GM11168 (cell line): ENCODE data around the gene LRP2BP.
"Not testable (repeated sequence)": the region's sequence is repeated elsewhere in the genome, so short reads cannot be mapped to it uniquely, and the experiment has no call there.

Experiments
- in situ Hi-C: fragments of 300-500 bp; cut with MboI; formaldehyde crosslinking; loops from one replicate; pipeline ENCODE4 v1.12.0; 2022; ENCODE audit warnings: low sequenced_read_pairs; ENCODE audit not compliant: unreplicated experiment

The LRP2BP gene

GRCh38 chr4:185332575-185333464, 62.9 kb downstream of the LRP2BP start:
- in situ Hi-C loops = no loop called here

GRCh38 chr4:185329879-185330510, 65.7 kb downstream of the LRP2BP start:
- in situ Hi-C loops = not testable (repeated sequence)

- in situ Hi-C loops = no loop called here
These were observed 67.1 kb downstream of the LRP2BP start for GRCh38 chr4:185328586-185328985.

- in situ Hi-C loops = not testable (repeated sequence)
These were observed 70.0 kb downstream of the LRP2BP start for GRCh38 chr4:185325721-185326120.

DNA sequence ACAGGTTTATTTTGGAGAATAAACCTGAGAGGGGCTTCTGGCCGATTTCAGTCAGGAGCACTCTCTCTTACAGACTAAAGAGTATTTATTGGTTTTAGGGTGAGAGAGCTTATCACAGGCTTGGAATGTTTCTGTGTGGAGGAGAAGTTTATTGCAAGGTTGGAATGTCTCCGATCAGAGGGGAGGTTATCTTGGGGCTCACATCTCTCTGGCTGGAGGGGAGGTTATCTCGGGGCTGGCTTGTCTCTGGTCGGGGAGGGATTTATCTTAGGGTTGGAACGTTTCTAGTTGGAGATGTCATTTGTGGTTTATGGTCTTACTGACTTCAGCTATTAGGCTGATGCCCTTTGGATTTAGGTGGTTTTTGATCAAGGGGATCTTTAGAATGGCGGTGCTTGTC, 71.4 kb downstream of the LRP2BP start:
- in situ Hi-C loops = not testable (repeated sequence)

DNA sequence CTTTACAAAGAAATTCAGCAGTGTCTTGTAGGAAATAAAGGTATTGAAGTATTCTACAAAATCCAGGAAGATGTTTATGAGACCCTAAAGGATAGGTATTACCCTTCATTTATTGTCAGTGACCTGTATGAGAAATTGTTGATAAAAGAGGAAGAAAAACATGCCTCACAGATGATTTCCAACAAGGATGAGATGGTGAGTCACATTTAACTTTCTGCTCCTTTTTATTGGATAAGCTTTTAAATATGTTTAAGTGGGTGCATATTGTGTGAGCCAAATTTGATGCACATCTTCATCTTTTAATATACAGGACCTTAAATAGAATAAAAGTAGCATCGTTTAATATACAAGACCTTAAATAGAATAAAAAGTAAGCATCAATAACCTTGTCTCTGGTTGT, 72.1 kb downstream of the LRP2BP start:
- in situ Hi-C loops = no loop called here

- in situ Hi-C loops = no loop called here
These were observed 72.9 kb downstream of the LRP2BP start for GRCh38 chr4:185322803-185323202.

DNA sequence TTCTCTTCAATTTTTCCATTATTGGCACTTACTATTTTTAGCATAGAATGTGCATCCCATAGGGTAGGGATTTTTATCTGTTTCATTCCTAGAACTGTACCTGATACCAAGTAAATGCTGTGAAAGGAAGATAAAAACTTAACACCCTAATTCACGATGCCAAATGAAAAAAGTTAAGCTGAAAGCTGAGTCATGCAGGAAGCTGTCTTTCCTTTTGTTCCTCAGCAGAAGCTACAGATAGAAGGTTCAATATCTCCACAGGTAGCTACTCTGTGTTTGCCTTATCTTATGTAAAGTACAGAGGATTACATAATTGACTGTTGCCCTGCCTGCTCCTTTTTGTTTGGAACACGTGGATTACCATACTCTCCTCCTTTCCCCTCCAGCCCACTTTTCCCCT, 77.0 kb downstream of the LRP2BP start:
- in situ Hi-C loops = no loop called here

DNA sequence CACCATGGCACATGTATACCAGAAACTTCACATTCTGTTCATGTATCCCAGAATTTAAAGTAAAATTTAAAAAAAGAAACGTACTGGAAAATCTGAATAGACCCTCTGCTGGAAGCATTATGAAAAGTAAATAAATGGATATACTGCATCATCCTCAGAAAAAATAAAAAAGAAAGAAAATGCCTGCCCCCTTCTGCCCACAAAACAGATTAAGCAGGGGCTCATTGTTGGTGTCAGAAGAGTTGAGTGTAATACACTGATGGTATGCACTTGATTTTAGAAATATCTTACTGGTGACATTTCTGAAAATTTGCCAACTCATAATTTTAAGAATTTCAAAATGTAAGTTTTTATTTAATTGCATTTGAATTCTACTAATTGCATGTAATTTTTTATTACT, 77.8 kb downstream of the LRP2BP start:
- in situ Hi-C loops = no loop called here

GRCh38 chr4:185317462-185317861, 78.3 kb downstream of the LRP2BP start:
- in situ Hi-C loops = not testable (repeated sequence)
